ENCODE data around the gene SH2B3. TPM values are rescaled to one million over a fixed set of nuclear protein-coding genes. Genes with fewer than 3 reads are reported as not detected.

Gene SH2B3
- total RNA-seq, 2 experiments from 2014 or later: 25.8 to 51.3 TPM

GRCh38 chr12:111447571-111448265, 42.0 kb downstream of the SH2B3 start:
- Histone ChIP-seq H3K4me1 (ENCODE audit: insufficient read depth, low read length, poor library complexity, severe bottlenecking) (peaks cover 65% of the 10 kb centered on the region), H3K4me3 (ENCODE audit: low read depth, low read length, poor library complexity, severe bottlenecking) (no peak overlapping the region), H3K4me2 (ENCODE audit: low read length) (no peak overlapping the region), H3K9me3 (ENCODE audit: low read length) (no peaks in the 10 kb centered on the region), H3K9me2 (ENCODE audit: insufficient read depth, low read length) (no peaks in the 10 kb centered on the region), H4K20me1 (ENCODE audit: insufficient read depth, low read length) (peaks cover 19% of the 10 kb centered on the region; the same call in 1 of the 2 replicates), H2AFZ (ENCODE audit: low read length) (no peak overlapping the region), H3K36me3 (ENCODE audit: insufficient read depth, low read length) (peaks cover 76% of the 10 kb centered on the region), H3K27ac (ENCODE audit: low read depth, low read length, poor library complexity, severe bottlenecking) (peak overlapping the region; percentile 43), H3K79me2 (ENCODE audit: insufficient read depth, low read depth, low read length) (peaks cover 9% of the 10 kb centered on the region; the same call in 1 of the 2 replicates)
- POLR2A ChIA-PET: interaction anchor here (1.1 to 1.5 kb wide), 2 partner anchors 43 to 49 kb away, joined by 3 to 5 read pairs; no protein-coding TSS in a partner anchor
- intact Hi-C loops (cut with micrococcal nuclease; ENCODE audit: unreplicated experiment): no loop called here
- CTCF ChIA-PET (ENCODE audit: unreplicated experiment): interaction anchor here (1.4 kb wide), 1 partner anchor 50 kb away, joined by 3 read pairs; no protein-coding TSS in a partner anchor
- no peak for DNase-seq (ENCODE audit: low spot score)
- no TSS peak for BruUV-seq (replicated peaks)
- TF ChIP-seq EZH2phosphoT487 (IDR thresholded peaks at IDR 0.05; ENCODE audit: borderline replicate concordance, low read depth, low read length): no peak
- TF ChIP-seq, protein P1, sequence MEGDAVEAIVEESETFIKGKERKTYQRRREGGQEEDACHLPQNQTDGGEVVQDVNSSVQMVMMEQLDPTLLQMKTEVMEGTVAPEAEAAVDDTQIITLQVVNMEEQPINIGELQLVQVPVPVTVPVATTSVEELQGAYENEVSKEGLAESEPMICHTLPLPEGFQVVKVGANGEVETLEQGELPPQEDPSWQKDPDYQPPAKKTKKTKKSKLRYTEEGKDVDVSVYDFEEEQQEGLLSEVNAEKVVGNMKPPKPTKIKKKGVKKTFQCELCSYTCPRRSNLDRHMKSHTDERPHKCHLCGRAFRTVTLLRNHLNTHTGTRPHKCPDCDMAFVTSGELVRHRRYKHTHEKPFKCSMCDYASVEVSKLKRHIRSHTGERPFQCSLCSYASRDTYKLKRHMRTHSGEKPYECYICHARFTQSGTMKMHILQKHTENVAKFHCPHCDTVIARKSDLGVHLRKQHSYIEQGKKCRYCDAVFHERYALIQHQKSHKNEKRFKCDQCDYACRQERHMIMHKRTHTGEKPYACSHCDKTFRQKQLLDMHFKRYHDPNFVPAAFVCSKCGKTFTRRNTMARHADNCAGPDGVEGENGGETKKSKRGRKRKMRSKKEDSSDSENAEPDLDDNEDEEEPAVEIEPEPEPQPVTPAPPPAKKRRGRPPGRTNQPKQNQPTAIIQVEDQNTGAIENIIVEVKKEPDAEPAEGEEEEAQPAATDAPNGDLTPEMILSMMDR (conservative IDR thresholded peaks at IDR 0.05; ENCODE audit: low read length): no peak

DNA sequence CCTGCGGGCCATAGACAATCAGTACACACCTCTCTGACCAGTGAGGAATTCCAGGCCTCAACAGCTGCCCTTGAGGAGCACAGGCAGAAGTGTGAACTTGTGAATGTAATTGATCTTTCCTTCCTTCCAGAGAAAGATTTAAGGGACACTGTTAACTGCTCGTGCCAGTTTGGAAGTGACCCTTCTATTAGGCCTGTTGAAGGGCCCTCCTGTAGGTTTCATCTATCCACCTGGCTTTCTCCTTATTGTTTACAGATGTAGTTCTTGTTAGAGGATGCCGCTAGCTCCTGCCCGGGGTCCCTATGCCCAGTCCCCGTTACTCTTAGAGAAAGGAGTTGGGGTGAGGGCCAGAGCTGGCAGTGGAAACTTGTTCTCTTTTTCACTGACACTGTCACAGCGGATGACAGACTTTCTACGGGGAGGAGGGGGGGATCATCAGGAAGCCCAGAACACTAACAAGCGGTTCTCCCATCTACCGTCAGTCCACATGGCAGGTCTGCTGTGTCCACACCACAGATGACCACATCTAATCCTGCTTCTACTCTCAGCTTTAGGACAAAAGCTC, 42.6 kb downstream of the SH2B3 start:
- no peak overlapping the region for H3K4me3 ChIP-seq (ENCODE audit: low read depth, low read length, poor library complexity, severe bottlenecking)
- H3K9me3 ChIP-seq (ENCODE audit: low read length): no peaks in the 10 kb centered on the region
- ChIA-PET CTCF (ENCODE audit: unreplicated experiment) (interaction anchor here (1.4 kb wide), 1 partner anchor 51 kb away, joined by 3 read pairs; no protein-coding TSS in a partner anchor), POLR2A (interaction anchor here (0.6 to 1.5 kb wide), 5 partner anchors 36 to 145 kb away, joined by 3 to 5 read pairs (median 3); no protein-coding TSS in a partner anchor)
- DNase-seq (ENCODE audit: low spot score): no peak
- H3K4me2 ChIP-seq (ENCODE audit: low read length): peak overlapping the region; percentile 45
- H4K20me1 ChIP-seq (ENCODE audit: insufficient read depth, low read length): peaks cover 19% of the 10 kb centered on the region; the same call in 1 of the 2 replicates
- H3K4me1 ChIP-seq (ENCODE audit: insufficient read depth, low read length, poor library complexity, severe bottlenecking): peaks cover 59% of the 10 kb centered on the region
- peaks cover 75% of the 10 kb centered on the region for H3K36me3 ChIP-seq (ENCODE audit: insufficient read depth, low read length)
- no TSS peak for BruUV-seq (replicated peaks)
- TF ChIP-seq, protein P1 (conservative IDR thresholded peaks at IDR 0.05; ENCODE audit: low read length): no peak
- TF ChIP-seq EZH2phosphoT487 (IDR thresholded peaks at IDR 0.05; ENCODE audit: borderline replicate concordance, low read depth, low read length): no peak
- H2AFZ ChIP-seq (ENCODE audit: low read length): no peak overlapping the region
- no peaks in the 10 kb centered on the region for H3K9me2 ChIP-seq (ENCODE audit: insufficient read depth, low read length)
- peak overlapping the region; percentile 43 for H3K27ac ChIP-seq (ENCODE audit: low read depth, low read length, poor library complexity, severe bottlenecking)
- H3K79me2 ChIP-seq (ENCODE audit: insufficient read depth, low read depth, low read length): peaks cover 9% of the 10 kb centered on the region; the same call in 1 of the 2 replicates
- intact Hi-C loops (cut with micrococcal nuclease; ENCODE audit: unreplicated experiment): no loop called here
